Neutrophil (primary cell): ENCODE data around the gene TMPRSS4.
"Not testable (repeated sequence)": the region's sequence is repeated elsewhere in the genome, so short reads cannot be mapped to it uniquely, and the experiment has no call there.

Experiments
- H3K27ac ChIP-seq: fragments of 200-600 bp; sonication (generic); 2 replicates; pipeline ENCODE4 v1.5.1; 2016; ENCODE audit warnings: mild to moderate bottlenecking, moderate library complexity
- H3K27me3 ChIP-seq: fragments of 200-600 bp; sonication (generic); 2 replicates; pipeline ENCODE4 v1.6.0; 2016; ENCODE audit warnings: mild to moderate bottlenecking
- H3K36me3 ChIP-seq: fragments of 200-600 bp; sonication (generic); 2 replicates; pipeline ENCODE4 v1.5.1; 2017
- H3K4me1 ChIP-seq, 2 experiments: fragments of 200-600 bp in 1 of 2; sonication (generic) in 1 of 2; 1 replicate in 1 of 2; 2 replicates in 1 of 2; pipeline versions ENCODE4 v1.5.1 to v1.6.1; 2013 to 2016; ENCODE audit warnings: low read depth in 1 of 2, low read length in 1 of 2, mild to moderate bottlenecking in 1 of 2, moderate library complexity in 1 of 2; ENCODE audit not compliant: control insufficient read depth in 1 of 2, insufficient read depth in 1 of 2
- H3K4me3 ChIP-seq, 2 experiments: fragments of 200-600 bp in 1 of 2; sonication (generic) in 1 of 2; 1 replicate in 1 of 2; 2 replicates in 1 of 2; pipeline ENCODE4 v1.5.1; 2013 to 2016; ENCODE audit warnings: low read depth in 1 of 2, low read length in 1 of 2, mild to moderate bottlenecking in 1 of 2, moderate library complexity in 1 of 2
- H3K9me3 ChIP-seq: fragments of 200-600 bp; sonication (generic); 2 replicates; pipeline ENCODE4 v1.5.1; 2016
- TF ChIP-seq, protein P1 (sequence below): fragments of 200-600 bp; sonication (generic); IDR thresholded peaks from 2 replicates; pipeline ENCODE4 v1.5.1; 2016; ENCODE audit warnings: antibody characterized with exemption

TMPRSS4 gene

DNA sequence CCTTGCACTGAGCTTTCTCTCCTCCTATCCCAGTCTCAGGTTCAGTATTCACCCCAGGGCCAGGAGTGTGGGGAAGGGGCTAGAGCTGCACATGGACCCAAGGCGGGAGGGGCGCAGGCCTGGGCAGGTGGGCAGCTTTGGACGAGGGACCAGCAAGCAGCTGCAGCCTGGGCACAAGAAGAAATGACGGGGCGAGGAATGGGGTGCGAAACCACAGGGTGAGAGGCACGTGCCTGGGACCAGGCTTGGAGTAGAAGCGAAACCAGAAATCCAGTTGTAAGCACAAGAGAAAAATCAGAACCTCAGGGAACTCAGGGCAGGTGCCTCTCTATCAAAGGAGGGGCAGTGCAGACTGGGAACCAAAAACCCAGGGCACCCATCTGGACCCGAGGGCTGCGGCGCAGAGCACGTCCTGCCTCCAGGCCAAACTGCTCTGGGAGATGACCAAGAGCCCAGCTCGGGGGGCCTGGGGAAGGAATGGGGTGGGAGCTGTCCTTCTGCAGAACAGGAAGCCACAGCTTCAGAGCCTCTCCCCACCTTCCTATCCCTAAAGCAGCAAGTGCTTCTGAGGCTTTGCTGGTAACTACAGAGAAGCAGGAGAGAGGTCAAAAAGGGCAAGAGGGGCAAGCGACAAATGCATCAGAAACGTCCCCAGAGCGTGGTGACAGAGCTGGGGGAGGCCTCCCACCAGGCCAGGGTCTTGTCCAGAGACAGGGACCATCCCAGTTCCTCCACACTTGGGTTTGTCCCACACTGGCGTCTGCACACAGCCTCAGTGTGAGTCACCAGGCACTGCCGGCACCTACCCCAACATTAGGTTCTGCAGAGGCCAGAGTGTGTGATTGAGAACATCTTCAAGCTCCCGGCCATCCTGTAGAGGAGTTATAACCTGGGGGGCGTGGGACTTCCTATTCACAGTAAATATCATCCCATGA lies 18.3 kb upstream of the TMPRSS4 start:
- H3K27ac ChIP-seq = no peak overlapping the region
- H3K4me1 ChIP-seq = peaks cover 0 to 7% of the 10 kb centered on the region in 2 experiments
- TF ChIP-seq, protein P1, sequence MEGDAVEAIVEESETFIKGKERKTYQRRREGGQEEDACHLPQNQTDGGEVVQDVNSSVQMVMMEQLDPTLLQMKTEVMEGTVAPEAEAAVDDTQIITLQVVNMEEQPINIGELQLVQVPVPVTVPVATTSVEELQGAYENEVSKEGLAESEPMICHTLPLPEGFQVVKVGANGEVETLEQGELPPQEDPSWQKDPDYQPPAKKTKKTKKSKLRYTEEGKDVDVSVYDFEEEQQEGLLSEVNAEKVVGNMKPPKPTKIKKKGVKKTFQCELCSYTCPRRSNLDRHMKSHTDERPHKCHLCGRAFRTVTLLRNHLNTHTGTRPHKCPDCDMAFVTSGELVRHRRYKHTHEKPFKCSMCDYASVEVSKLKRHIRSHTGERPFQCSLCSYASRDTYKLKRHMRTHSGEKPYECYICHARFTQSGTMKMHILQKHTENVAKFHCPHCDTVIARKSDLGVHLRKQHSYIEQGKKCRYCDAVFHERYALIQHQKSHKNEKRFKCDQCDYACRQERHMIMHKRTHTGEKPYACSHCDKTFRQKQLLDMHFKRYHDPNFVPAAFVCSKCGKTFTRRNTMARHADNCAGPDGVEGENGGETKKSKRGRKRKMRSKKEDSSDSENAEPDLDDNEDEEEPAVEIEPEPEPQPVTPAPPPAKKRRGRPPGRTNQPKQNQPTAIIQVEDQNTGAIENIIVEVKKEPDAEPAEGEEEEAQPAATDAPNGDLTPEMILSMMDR = no peak
- no peaks in the 10 kb centered on the region for H3K27me3 ChIP-seq
- H3K4me3 ChIP-seq = no peak overlapping the region
- no peaks in the 10 kb centered on the region for H3K36me3 ChIP-seq
- H3K9me3 ChIP-seq = no peaks in the 10 kb centered on the region

DNA sequence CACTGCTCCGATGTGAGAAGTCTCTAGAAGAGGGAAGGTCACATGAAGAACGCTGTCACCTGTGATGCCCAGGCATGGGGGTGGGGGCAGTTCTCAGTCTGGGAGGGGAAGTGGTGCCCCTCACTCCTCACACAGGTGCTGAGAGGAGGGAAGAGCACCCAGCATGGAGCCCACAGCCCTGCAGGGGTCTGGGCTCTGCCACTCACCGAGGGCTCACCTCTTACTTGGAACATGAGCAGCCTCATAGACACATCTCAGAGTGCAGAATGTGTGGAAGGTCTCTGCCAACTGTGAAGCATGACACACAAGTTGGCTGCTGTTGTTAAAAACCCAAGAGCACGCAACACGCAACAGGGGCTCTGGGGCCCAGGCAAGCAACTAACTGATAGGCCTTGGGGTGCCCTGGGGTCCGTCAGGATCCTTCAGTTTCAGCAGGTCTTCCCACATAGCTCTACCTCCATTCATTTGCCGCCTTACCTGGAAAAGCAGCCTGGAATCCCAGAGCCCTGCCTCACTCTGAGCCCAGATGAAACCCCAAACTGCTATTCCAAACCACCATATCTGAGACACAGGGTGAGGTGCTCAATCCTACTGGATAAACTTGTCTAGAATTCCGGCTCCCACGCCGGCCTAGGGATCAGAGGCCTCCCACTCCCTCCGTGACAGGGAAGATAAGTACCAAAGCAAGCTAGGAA lies 17.5 kb upstream of the TMPRSS4 start:
- Histone ChIP-seq H3K4me1 (peaks cover 0 to 7% of the 10 kb centered on the region in 2 experiments), H3K27ac (no peak overlapping the region), H3K4me3 (no peak overlapping the region), H3K36me3 (no peaks in the 10 kb centered on the region), H3K9me3 (no peaks in the 10 kb centered on the region), H3K27me3 (no peaks in the 10 kb centered on the region)
- TF ChIP-seq, protein P1 = no peak

DNA sequence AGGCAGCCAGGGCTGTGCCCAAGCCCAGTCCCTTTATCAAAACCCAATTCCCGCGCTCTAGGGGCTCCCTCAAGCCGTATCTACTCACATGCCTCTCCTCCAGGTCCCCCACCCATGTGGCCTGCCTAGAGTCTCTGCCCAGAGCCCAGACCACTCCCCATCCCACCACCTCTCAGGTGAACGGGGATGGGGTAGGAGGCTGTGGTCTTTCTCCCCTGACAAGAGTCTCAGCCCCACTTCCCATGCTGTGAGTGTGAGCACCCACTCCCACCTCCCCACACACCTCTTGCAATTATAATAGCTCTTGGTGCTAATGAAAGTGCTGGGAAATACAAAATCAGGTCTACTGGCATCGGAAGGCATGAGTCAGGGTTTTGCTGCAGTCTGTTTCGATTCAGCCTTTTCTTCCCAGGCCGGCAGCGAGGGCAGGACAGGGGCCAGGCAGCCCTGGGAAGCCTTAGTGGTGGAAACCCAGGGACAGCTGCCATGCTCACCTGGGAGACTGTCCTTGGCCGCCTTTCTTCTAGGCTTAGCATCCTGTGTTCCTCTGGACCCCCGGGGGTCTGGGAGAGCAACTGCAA lies 16.7 kb upstream of the TMPRSS4 start:
- no peaks in the 10 kb centered on the region for H3K9me3 ChIP-seq
- no peaks in the 10 kb centered on the region for H3K36me3 ChIP-seq
- TF ChIP-seq, protein P1 = no peak
- H3K4me3 ChIP-seq = no peak overlapping the region
- peaks cover 0 to 7% of the 10 kb centered on the region in 2 experiments for H3K4me1 ChIP-seq
- H3K27ac ChIP-seq = no peak overlapping the region
- no peaks in the 10 kb centered on the region for H3K27me3 ChIP-seq

DNA sequence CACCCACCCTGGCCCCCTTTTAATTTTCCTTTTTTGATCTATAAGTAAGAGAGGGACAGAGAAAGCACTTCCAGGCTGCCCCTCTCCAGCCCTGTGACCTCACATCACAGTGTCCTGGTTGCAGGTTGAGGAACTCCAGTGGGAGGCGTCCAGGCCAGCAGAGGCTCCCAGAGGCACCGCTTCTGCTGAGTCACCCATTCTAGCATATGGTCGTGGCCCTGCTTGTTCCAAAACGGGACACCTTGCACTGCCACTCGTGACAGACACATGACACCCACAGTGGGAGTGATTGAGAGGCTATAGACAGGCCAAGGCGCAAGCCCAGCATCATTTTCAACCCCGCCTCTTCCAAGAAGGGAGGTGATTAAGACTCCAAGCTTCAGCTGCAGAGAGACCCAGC lies 16.0 kb upstream of the TMPRSS4 start:
- peaks cover 0 to 7% of the 10 kb centered on the region in 2 experiments for H3K4me1 ChIP-seq
- no peaks in the 10 kb centered on the region for H3K9me3 ChIP-seq
- no peaks in the 10 kb centered on the region for H3K36me3 ChIP-seq
- TF ChIP-seq, protein P1 = no peak
- H3K4me3 ChIP-seq = no peak overlapping the region
- no peaks in the 10 kb centered on the region for H3K27me3 ChIP-seq
- no peak overlapping the region for H3K27ac ChIP-seq

DNA sequence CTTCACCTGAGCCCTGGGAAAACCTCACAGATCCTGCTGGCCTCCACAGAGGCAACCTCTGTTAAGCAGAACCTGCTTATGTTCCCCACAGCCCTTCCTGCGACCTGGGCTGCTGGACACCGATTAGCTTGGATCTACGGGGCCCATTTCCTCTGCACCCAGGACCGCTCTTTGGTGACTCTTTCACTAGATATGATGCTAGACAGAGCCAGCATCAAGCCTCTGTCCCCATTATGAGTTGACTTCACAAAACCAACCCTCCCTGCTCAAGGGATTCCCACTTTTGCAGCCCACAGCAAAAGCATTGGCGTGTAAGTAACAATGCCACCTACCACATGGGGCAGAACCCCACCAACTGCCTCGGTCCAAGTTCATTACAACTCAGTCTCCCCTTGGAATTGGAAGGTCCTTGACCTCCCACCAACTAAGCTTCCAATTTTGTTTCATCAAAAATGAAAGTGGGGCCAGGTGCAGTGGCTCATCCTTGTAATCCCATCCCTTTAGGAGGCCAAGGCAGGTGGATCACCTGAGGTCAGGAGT lies 15.2 kb upstream of the TMPRSS4 start:
- H3K4me1 ChIP-seq = peaks cover 0 to 6% of the 10 kb centered on the region in 2 experiments
- no peak overlapping the region for H3K27ac ChIP-seq

DNA sequence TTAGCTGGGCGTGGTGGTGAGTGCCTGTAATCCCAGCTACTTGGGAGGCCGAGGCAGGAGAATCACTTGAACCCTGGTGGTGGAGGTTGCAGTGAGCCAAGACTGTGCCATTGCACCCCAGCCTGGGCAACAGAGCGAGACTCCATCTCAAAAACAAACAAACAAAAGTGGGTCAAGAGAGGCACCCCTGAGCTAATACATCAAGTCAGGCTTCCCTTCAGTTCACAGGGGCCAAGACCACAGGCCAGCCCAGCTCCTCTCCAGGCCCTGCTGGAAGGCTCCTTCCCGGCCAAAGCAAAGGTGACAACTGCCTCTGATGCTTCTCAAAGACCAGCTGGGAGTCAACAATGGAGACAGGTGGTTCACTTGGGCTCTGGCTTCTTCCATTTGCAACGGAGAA lies 14.7 kb upstream of the TMPRSS4 start:
- H3K27ac ChIP-seq, H3K9me3 ChIP-seq, H3K4me1 ChIP-seq, H3K27me3 ChIP-seq, H3K36me3 ChIP-seq, H3K4me3 ChIP-seq: not testable (repeated sequence)

More for the DNA sequence above, 15.2 kb upstream of the TMPRSS4 start:
- no peak overlapping the region for H3K4me3 ChIP-seq
- TF ChIP-seq, protein P1 = no peak
- H3K9me3 ChIP-seq = no peaks in the 10 kb centered on the region
- no peaks in the 10 kb centered on the region for H3K36me3 ChIP-seq
- H3K27me3 ChIP-seq = no peaks in the 10 kb centered on the region

DNA sequence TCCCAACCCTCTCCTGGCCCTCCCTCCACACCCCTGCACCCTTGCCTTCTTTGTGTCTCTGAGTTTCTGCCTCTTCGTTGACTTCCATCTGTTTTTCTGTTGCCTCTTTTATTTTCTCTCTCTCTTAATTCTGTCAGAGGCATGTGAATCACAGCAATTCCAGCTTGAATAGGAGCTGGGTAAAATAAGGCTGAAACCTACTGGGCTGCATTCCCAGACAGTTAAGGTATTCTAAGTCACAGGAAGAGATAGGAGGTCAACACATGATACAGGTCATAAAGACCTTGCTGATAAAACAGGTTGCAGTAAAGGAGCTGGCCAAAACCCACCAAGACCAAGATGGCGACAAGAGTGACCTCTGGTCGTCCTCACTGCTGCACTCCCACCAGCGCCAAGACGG lies 14.2 kb upstream of the TMPRSS4 start:
- not testable (repeated sequence) for H3K27me3 ChIP-seq, H3K4me1 ChIP-seq, H3K9me3 ChIP-seq, H3K27ac ChIP-seq, H3K36me3 ChIP-seq, H3K4me3 ChIP-seq
